Activated CD8-positive, alpha-beta memory T cell treated with anti-CD3 and anti-CD28 coated beads, Interleukin-2, amount 10 ng/mL, durations not matched to agents 7 days and 5 days (primary cell): ENCODE measurements around the gene EFCAB9. TPM values are rescaled to one million over a fixed set of nuclear protein-coding genes. Genes with fewer than 3 reads are reported as not detected.
"Not testable (repeated sequence)": the region's sequence is repeated elsewhere in the genome, so short reads cannot be mapped to it uniquely, and the experiment has no call there.

Experiments
- ATAC-seq: fragments of 150-1000 bp; cut with Tn5 transposase; one replicate; pipeline ENCODE4 v1.10.0; 2021; ENCODE audit warnings: moderate library complexity
- CTCF ChIA-PET: fragments of 350-600 bp; sonication (Branson Sonifier 250); formaldehyde crosslinking; loops from one replicate; lab custom pipeline; 2021; ENCODE audit warnings: antibody characterized with exemption; lab: Charles Lee
- DNase-seq: peaks from one replicate; pipeline ENCODE4 v3.0.0-alpha.2; 2020
- H3K27ac Mint-ChIP-seq: one replicate; pipeline ENCODE4 v1.8.0; 2021; ENCODE audit warnings: mild to moderate bottlenecking, mixed read lengths
- H3K27me3 Mint-ChIP-seq: one replicate; pipeline ENCODE4 v1.8.0; 2021; ENCODE audit warnings: mixed read lengths
- H3K36me3 Mint-ChIP-seq: one replicate; pipeline ENCODE4 v1.8.0; 2021; ENCODE audit warnings: mild to moderate bottlenecking, mixed read lengths
- H3K4me1 Mint-ChIP-seq: one replicate; pipeline ENCODE4 v1.8.0; 2021; ENCODE audit warnings: mixed read lengths
- H3K4me3 Mint-ChIP-seq: one replicate; pipeline ENCODE4 v1.8.0; 2021; ENCODE audit warnings: mild to moderate bottlenecking, moderate library complexity, mixed read lengths
- H3K9me3 Mint-ChIP-seq: one replicate; pipeline ENCODE4 v1.8.0; 2022; ENCODE audit warnings: low read depth, mixed read lengths
- total RNA-seq, 2 experiments: library from RNA; stranded (reverse); gene quantifications; one replicate each; pipeline ENCODE4 v1.2.3, GENCODE V29; 2021

Gene EFCAB9
- total RNA-seq, 2 experiments from 2014 or later: not detected

- Mint-ChIP-seq H3K27ac (peak overlapping the region; percentile 90), H3K9me3 (no peaks in the 10 kb centered on the region), H3K27me3 (no peaks in the 10 kb centered on the region), H3K36me3 (peaks cover 53% of the 10 kb centered on the region), H3K4me3 (peak overlapping the region; percentile 94), H3K4me1 (peaks cover 44% of the 10 kb centered on the region)
- CTCF ChIA-PET: interaction anchor here (1.0 to 10.6 kb wide), 9 partner anchors 11 to 529 kb away, joined by 3 to 257 read pairs (median 4); partner anchors contain the start of gene FBXW11
- no peak for DNase-seq
- no peak for ATAC-seq
These were observed 7.8 kb upstream of the EFCAB9 start for GRCh38 chr5:172186114-172186695.

GRCh38 chr5:172187118-172188032, 6.6 kb upstream of the EFCAB9 start:
- DNase-seq (peak; percentile 84), ATAC-seq (peak; percentile 37)
- Mint-ChIP-seq H3K27ac (peak overlapping the region; percentile 90), H3K4me1 (peaks cover 36% of the 10 kb centered on the region), H3K27me3 (no peaks in the 10 kb centered on the region), H3K4me3 (peak overlapping the region; percentile 94), H3K36me3 (peaks cover 47% of the 10 kb centered on the region), H3K9me3 (no peaks in the 10 kb centered on the region)
- CTCF ChIA-PET: interaction anchor here (0.7 to 10.6 kb wide), 19 partner anchors 12 to 528 kb away, joined by 3 to 257 read pairs (median 5); partner anchors contain the start of gene FBXW11

- Mint-ChIP-seq H3K9me3 (no peaks in the 10 kb centered on the region), H3K27ac (peak within 1 kb of the TSS; percentile 90), H3K36me3 (peaks cover 39% of the 10 kb centered on the region), H3K4me1 (peaks cover 27% of the 10 kb centered on the region), H3K27me3 (no peaks in the 10 kb centered on the region), H3K4me3 (peak within 1 kb of the TSS; percentile 94)
- DNase-seq (peak; percentile 94), ATAC-seq (peak; percentile 80)
- CTCF ChIA-PET: interaction anchor here (0.5 to 10.6 kb wide), 33 partner anchors 9 to 279 kb away, joined by 3 to 257 read pairs (median 5); partner anchors contain the start of genes FBXW11 and UBTD2
These were observed 5.7 kb upstream of the EFCAB9 start, which contains the start of gene STK10 for GRCh38 chr5:172188033-172188892. Gene STK10 (minus strand): TSS chr5:172188224. CDS start chr5:172188042, 182 bp downstream.

- no peak overlapping the region for H3K27ac Mint-ChIP-seq
- H3K4me1 Mint-ChIP-seq: peaks cover 18% of the 10 kb centered on the region
- H3K36me3 Mint-ChIP-seq: peaks cover 32% of the 10 kb centered on the region
- no peak for DNase-seq
- peaks cover 4% of the 10 kb centered on the region for H3K27me3 Mint-ChIP-seq
- H3K4me3 Mint-ChIP-seq: peak overlapping the region; percentile 94
- H3K9me3 Mint-ChIP-seq: no peaks in the 10 kb centered on the region
- CTCF ChIA-PET: interaction anchor here (0.5 to 10.6 kb wide), 29 partner anchors 8 to 280 kb away, joined by 3 to 257 read pairs (median 5); partner anchors contain the start of genes FBXW11 and UBTD2
- no peak for ATAC-seq
These were observed 4.9 kb upstream of the EFCAB9 start for GRCh38 chr5:172188893-172189692.

GRCh38 chr5:172189693-172190296, 4.2 kb upstream of the EFCAB9 start:
- H3K27me3 Mint-ChIP-seq: peaks cover 4% of the 10 kb centered on the region
- H3K4me3 Mint-ChIP-seq: no peak overlapping the region
- CTCF ChIA-PET: interaction anchor here (0.8 to 10.6 kb wide), 12 partner anchors 8 to 281 kb away, joined by 3 to 257 read pairs (median 8); partner anchors contain the start of gene UBTD2
- no peak for ATAC-seq
- no peak for DNase-seq
- H3K4me1 Mint-ChIP-seq: peaks cover 13% of the 10 kb centered on the region
- peaks cover 25% of the 10 kb centered on the region for H3K36me3 Mint-ChIP-seq
- no peak overlapping the region for H3K27ac Mint-ChIP-seq
- H3K9me3 Mint-ChIP-seq: no peaks in the 10 kb centered on the region

- Mint-ChIP-seq H3K27ac (no peak overlapping the region), H3K4me3 (no peak overlapping the region), H3K36me3 (no peaks in the 10 kb centered on the region), H3K9me3 (no peaks in the 10 kb centered on the region), H3K4me1 (no peaks in the 10 kb centered on the region), H3K27me3 (peaks cover 11% of the 10 kb centered on the region)
- DNase-seq (no peak), ATAC-seq (no peak)
- CTCF ChIA-PET: interaction anchor here (1.5 kb wide), 2 partner anchors 16 to 136 kb away, joined by 3 read pairs; no protein-coding TSS in a partner anchor
These were observed 1.2 kb downstream of the EFCAB9 start for GRCh38 chr5:172194985-172195774.

GRCh38 chr5:172197775-172198174, 3.8 kb downstream of the EFCAB9 start:
- not testable (repeated sequence) for H3K4me1 Mint-ChIP-seq, H3K4me3 Mint-ChIP-seq, DNase-seq, H3K27ac Mint-ChIP-seq, ATAC-seq, H3K36me3 Mint-ChIP-seq, H3K9me3 Mint-ChIP-seq
- CTCF ChIA-PET: interaction anchor here (0.9 to 1.5 kb wide), 3 partner anchors 9 to 93 kb away, joined by 3 to 14 read pairs (median 4); partner anchors contain the start of gene STK10
- peaks cover 14% of the 10 kb centered on the region for H3K27me3 Mint-ChIP-seq

GRCh38 chr5:172199446-172199845, 5.5 kb downstream of the EFCAB9 start:
- Mint-ChIP-seq H3K27me3 (peaks cover 10% of the 10 kb centered on the region), H3K9me3 (no peaks in the 10 kb centered on the region), H3K4me1 (no peaks in the 10 kb centered on the region), H3K27ac (no peak overlapping the region), H3K4me3 (no peak overlapping the region), H3K36me3 (no peaks in the 10 kb centered on the region)
- no peak for DNase-seq
- no peak for ATAC-seq
- CTCF ChIA-PET: interaction anchor here (0.9 to 1.2 kb wide), 3 partner anchors 11 to 105 kb away, joined by 3 to 4 read pairs (median 4); partner anchors contain the start of gene STK10

GRCh38 chr5:172200476-172200875, 6.5 kb downstream of the EFCAB9 start:
- no peak overlapping the region for H3K27ac Mint-ChIP-seq
- DNase-seq: no peak
- no peaks in the 10 kb centered on the region for H3K4me1 Mint-ChIP-seq
- no peaks in the 10 kb centered on the region for H3K36me3 Mint-ChIP-seq
- no peak overlapping the region for H3K4me3 Mint-ChIP-seq
- no peak for ATAC-seq
- CTCF ChIA-PET: no interaction called here
- no peaks in the 10 kb centered on the region for H3K9me3 Mint-ChIP-seq
- H3K27me3 Mint-ChIP-seq: peaks cover 10% of the 10 kb centered on the region

- ATAC-seq, H3K4me1 Mint-ChIP-seq, DNase-seq, H3K36me3 Mint-ChIP-seq, CTCF ChIA-PET, H3K27me3 Mint-ChIP-seq, H3K27ac Mint-ChIP-seq, H3K4me3 Mint-ChIP-seq, H3K9me3 Mint-ChIP-seq: not testable (repeated sequence)
These were observed 12.0 kb downstream of the EFCAB9 start for GRCh38 chr5:172205984-172206383.

- CTCF ChIA-PET: no interaction called here
- H3K36me3 Mint-ChIP-seq: peaks cover 13% of the 10 kb centered on the region
- no peak overlapping the region for H3K4me3 Mint-ChIP-seq
- H3K9me3 Mint-ChIP-seq: no peaks in the 10 kb centered on the region
- peaks cover 10% of the 10 kb centered on the region for H3K4me1 Mint-ChIP-seq
- no peak overlapping the region for H3K27ac Mint-ChIP-seq
- ATAC-seq: no peak
- no peaks in the 10 kb centered on the region for H3K27me3 Mint-ChIP-seq
- no peak for DNase-seq
These were observed 13.5 kb downstream of the EFCAB9 start for GRCh38 chr5:172207511-172207910.
